Measurements from ENCODE around the gene STK11IP.

GRCh38 chr2:219596954-219597551 lies 604 bp upstream of the STK11IP start:
- TF ChIP-seq CTCF (IDR thresholded peaks at IDR 0.05) (no peak), POLR2A (IDR thresholded peaks at IDR 0.05) (no peak)
